Loucy (cell line): ENCODE results near the gene KLF13.

Experiments used
- H2AFZ ChIP-seq: fragments of 200-600 bp; sonication (generic); 2 replicates; pipeline ENCODE4 v1.6.0; 2016; ENCODE audit warnings: antibody characterized with exemption, mild to moderate bottlenecking, low read length, moderate library complexity
- H3F3A ChIP-seq: fragments of 200-600 bp; 2 replicates; pipeline ENCODE4 v1.6.0; 2016; ENCODE audit warnings: antibody characterized with exemption, low read depth, mild to moderate bottlenecking
- H3K27me3 ChIP-seq: fragments of 200-600 bp; sonication (generic); 2 replicates; pipeline ENCODE4 v1.6.1; 2014; ENCODE audit warnings: low read length, mild to moderate bottlenecking; ENCODE audit not compliant: insufficient read depth, poor library complexity, severe bottlenecking
- H3K36me3 ChIP-seq: fragments of 200-600 bp; sonication (generic); 2 replicates; pipeline ENCODE4 v1.6.1; 2016; ENCODE audit warnings: low read length; ENCODE audit not compliant: insufficient read depth
- H3K4me1 ChIP-seq: fragments of 200-600 bp; sonication (generic); 2 replicates; pipeline ENCODE4 v1.5.1; 2014; ENCODE audit warnings: low read length, mild to moderate bottlenecking; ENCODE audit not compliant: insufficient read depth, poor library complexity, severe bottlenecking
- H3K4me2 ChIP-seq: fragments of 200-600 bp; sonication (generic); 2 replicates; pipeline ENCODE4 v1.6.0; 2014; ENCODE audit warnings: antibody characterized with exemption, low read length, low read depth, mild to moderate bottlenecking; ENCODE audit not compliant: poor library complexity, severe bottlenecking
- H3K4me3 ChIP-seq: fragments of 200-600 bp; sonication (generic); 2 replicates; pipeline ENCODE4 v1.5.1; 2014; ENCODE audit warnings: low read length, mild to moderate bottlenecking, mixed read lengths; ENCODE audit not compliant: poor library complexity, severe bottlenecking
- H3K79me2 ChIP-seq: fragments of 200-600 bp; sonication (generic); 2 replicates; pipeline ENCODE4 v1.6.1; 2014; ENCODE audit warnings: low read length; ENCODE audit not compliant: insufficient read depth
- H3K9ac ChIP-seq: fragments of 200-600 bp; sonication (generic); 2 replicates; pipeline ENCODE4 v1.6.0; 2014; ENCODE audit warnings: mild to moderate bottlenecking, low read depth, low read length, moderate library complexity; ENCODE audit not compliant: poor library complexity, severe bottlenecking
- H3K9me2 ChIP-seq: fragments of 200-600 bp; sonication (generic); replicated peaks from 2 replicates; pipeline ENCODE4 v1.6.1; 2016; ENCODE audit warnings: low read depth, low read length, mixed read lengths
- H3K9me3 ChIP-seq: fragments of 200-600 bp; sonication (generic); 2 replicates; pipeline ENCODE4 v1.6.1; 2014; ENCODE audit warnings: mild to moderate bottlenecking, antibody characterized with exemption, low read length, low read depth; ENCODE audit not compliant: insufficient read depth
- H4K20me1 ChIP-seq: fragments of 200-600 bp; sonication (generic); 2 replicates; pipeline ENCODE4 v1.6.0; 2014; ENCODE audit warnings: antibody characterized with exemption, low read length, mild to moderate bottlenecking; ENCODE audit not compliant: insufficient read depth, poor library complexity, severe bottlenecking
- CTCF ChIP-seq: fragments of 200-600 bp; sonication (generic); conservative IDR thresholded peaks from 2 replicates; pipeline ENCODE4 v1.5.1; 2014; ENCODE audit warnings: mild to moderate bottlenecking, antibody characterized with exemption, low read length
- EZH2phosphoT487 ChIP-seq: fragments of 200-600 bp; IDR thresholded peaks from 2 replicates; pipeline ENCODE4 v1.6.1; 2018; ENCODE audit warnings: antibody characterized with exemption, mild to moderate bottlenecking, moderate library complexity, borderline replicate concordance

Gene KLF13

GRCh38 chr15:31280831-31281216 is 45.8 kb upstream of the KLF13 start:
- no peak overlapping the region for H2AFZ ChIP-seq
- no peaks in the 10 kb centered on the region for H3K36me3 ChIP-seq
- no peaks in the 10 kb centered on the region for H3K79me2 ChIP-seq
- H4K20me1 ChIP-seq = no peaks in the 10 kb centered on the region
- no peak overlapping the region for H3K4me3 ChIP-seq
- no peak overlapping the region for H3K9ac ChIP-seq
- H3K4me1 ChIP-seq = no peaks in the 10 kb centered on the region
- H3F3A ChIP-seq = no peaks in the 10 kb centered on the region
- H3K27me3 ChIP-seq = no peaks in the 10 kb centered on the region
- no peak overlapping the region for H3K4me2 ChIP-seq
- no peaks in the 10 kb centered on the region for H3K9me2 ChIP-seq
- TF ChIP-seq EZH2phosphoT487 = no peak
- no peak for TF ChIP-seq CTCF
- no peaks in the 10 kb centered on the region for H3K9me3 ChIP-seq

GRCh38 chr15:31283043-31283442 is 43.6 kb upstream of the KLF13 start:
- Histone ChIP-seq H2AFZ (no peak overlapping the region), H3K9me2 (no peaks in the 10 kb centered on the region), H3K4me1 (no peaks in the 10 kb centered on the region), H3K9ac (no peak overlapping the region), H3K79me2 (no peaks in the 10 kb centered on the region), H3K4me2 (no peak overlapping the region), H3K4me3 (no peak overlapping the region), H4K20me1 (no peaks in the 10 kb centered on the region), H3K9me3 (no peaks in the 10 kb centered on the region), H3K36me3 (no peaks in the 10 kb centered on the region), H3F3A (no peaks in the 10 kb centered on the region), H3K27me3 (no peaks in the 10 kb centered on the region)
- no peak for TF ChIP-seq CTCF
- TF ChIP-seq EZH2phosphoT487 = no peak

GRCh38 chr15:31285772-31286261 is 40.8 kb upstream of the KLF13 start:
- TF ChIP-seq EZH2phosphoT487 (no peak), CTCF (no peak)
- Histone ChIP-seq H4K20me1 (no peaks in the 10 kb centered on the region), H3K9ac (no peak overlapping the region), H3K4me2 (no peak overlapping the region), H3K9me3 (no peaks in the 10 kb centered on the region), H3K4me1 (no peaks in the 10 kb centered on the region), H3K27me3 (no peaks in the 10 kb centered on the region), H3K36me3 (no peaks in the 10 kb centered on the region), H2AFZ (no peak overlapping the region), H3K4me3 (no peak overlapping the region), H3F3A (no peaks in the 10 kb centered on the region), H3K9me2 (no peaks in the 10 kb centered on the region), H3K79me2 (no peaks in the 10 kb centered on the region)
